Endometrial microvascular endothelial cells (primary cell): ENCODE measurements around the gene CKS2. TPM values are rescaled to one million over a fixed set of nuclear protein-coding genes. Genes with fewer than 3 reads are reported as not detected.
"Not testable (repeated sequence)": the region's sequence is repeated elsewhere in the genome, so short reads cannot be mapped to it uniquely, and the experiment has no call there.

Experiments
- in situ Hi-C: cut with HindIII; loops from 2 replicates; pipeline ENCODE4 v1.10.0; 2017; ENCODE audit warnings: low sequenced_read_pairs, low pct_unique_long_range_greater_than_20kb; ENCODE audit errors: inconsistent ontology term
- total RNA-seq: library from RNA; depleted of rRNA; stranded (reverse); fragments of >200 nt; gene quantifications from one replicate; pipeline ENCODE4 v1.2.3, GENCODE V29; 2015; ENCODE audit errors: inconsistent ontology term

The CKS2 gene
- total RNA-seq = 384 TPM

- in situ Hi-C loops = no loop called here
These were observed at the start of gene CKS2 for GRCh38 chr9:89310475-89311345. TSS of gene CKS2 (plus strand) at chr9:89311195. CDS start at chr9:89311293, 98 bp downstream.

DNA sequence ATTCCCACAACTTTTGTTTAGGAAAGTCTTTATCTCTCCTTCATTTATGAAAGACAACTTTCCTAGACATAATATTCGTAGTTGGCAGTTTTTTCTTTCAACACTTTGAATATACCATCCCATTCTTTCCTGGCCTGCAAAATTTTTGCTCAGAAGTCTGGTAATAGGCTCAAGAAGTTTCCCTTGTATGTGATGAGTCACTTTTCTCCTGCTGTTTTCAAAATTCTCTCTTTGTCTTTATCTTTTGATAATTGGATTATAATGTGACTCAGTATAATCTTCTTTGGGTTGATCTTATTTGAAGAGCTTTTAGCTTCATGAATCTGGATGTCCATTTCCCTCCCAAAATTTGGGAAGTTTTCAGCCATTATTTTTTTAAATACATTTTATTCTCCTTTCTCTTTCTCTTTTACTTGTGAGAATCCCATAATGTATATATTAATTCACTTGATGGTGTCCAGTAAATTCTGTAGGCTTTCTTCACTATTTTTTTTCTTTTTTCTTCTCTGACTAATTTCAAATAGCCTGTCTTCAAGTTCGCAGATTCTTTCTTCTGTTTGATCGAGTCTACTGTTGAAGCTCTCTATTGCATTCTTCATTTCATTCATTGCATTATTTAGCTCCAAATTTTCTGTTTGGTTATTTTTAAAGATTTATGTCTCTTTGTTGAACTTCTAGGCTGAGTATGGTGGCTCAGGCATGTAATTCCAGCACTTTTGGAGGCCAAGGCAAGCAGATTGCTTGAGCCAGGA is 37.3 kb upstream of the CKS2 start:
- in situ Hi-C loops = no loop called here

DNA sequence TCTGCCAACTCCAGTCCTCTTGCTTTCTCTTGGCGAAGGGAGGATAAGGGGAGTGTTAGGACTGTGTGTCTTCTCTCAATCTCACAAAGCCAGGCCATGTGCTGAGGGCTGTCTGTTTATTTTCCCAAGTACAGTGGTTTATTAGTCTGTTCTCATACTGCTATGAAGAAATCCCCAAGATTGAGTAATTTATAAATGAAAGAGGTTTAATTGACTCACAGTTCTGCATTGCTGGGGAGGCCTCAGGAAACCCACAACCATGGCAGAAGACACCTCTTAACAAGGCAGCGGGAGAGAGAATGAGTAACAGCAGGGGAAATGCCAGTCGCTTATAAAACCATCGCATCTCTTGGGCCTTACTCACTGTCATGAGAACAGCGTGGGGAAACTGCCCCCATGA is 36.2 kb upstream of the CKS2 start:
- in situ Hi-C loops = no loop called here

DNA sequence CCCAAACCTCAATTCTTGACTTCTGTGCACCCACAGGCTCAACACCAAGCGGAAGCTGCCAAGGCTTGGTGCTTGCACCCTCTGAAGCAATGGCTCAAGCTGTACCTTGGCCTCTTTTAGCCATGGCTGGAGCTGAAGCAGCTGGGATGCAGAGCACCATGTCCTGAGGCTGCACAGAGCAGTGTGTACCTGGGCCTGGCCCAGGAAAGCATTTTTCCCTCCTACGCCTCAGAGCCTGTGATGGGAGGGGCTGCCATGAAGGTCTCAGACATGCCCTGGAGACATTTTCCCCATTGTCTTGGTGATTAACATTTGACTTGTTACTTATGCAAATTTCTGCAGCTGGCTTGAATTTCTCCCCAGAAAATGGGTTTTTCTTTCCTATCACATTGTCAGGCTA is 35.0 kb upstream of the CKS2 start:
- in situ Hi-C loops = not testable (repeated sequence)

DNA sequence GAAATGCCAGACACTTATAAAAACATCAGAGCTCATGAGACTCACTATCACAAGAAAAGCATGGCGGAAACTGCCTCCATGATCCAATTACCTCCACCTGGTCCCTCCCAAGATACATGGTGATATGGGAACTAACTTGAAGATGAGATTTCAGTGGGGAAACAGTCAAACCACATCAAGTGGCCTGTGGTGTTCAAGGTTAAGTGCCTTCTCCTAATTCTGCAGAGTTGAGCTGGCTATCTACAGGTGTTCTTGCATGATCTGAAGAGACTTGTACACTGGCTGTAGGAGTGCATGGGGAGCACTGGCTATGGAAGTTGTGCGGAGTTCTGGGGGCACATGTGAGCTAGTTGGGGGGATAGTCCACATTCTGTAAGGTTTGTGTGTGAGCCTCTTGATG is 34.0 kb upstream of the CKS2 start:
- in situ Hi-C loops = no loop called here

- in situ Hi-C loops = no loop called here
These were observed 33.5 kb upstream of the CKS2 start for GRCh38 chr9:89277454-89277853.

- in situ Hi-C loops = no loop called here
These were observed 32.4 kb upstream of the CKS2 start for GRCh38 chr9:89278551-89278950.

GRCh38 chr9:89278997-89279739 is 31.8 kb upstream of the CKS2 start:
- in situ Hi-C loops = no loop called here

DNA sequence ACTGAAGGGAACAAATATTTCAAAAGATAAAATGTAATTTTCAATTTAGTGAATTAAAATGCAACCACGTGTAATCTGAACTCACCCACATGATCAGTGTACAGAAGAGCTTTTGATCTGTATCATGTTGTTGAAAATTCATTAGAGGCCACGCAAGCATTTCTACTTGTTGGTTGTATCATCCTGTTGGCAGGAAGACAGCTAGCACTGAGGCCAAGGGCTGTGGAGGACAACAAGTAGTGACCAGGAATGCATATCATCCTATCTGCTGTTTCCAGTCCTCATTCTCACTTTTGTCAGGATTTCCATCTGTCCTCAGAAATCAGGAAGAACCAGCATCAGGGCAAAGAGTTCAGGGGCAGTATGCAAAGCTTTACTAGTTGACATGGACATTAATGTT is 29.9 kb upstream of the CKS2 start:
- in situ Hi-C loops = no loop called here

GRCh38 chr9:89282248-89282968 is 28.6 kb upstream of the CKS2 start:
- in situ Hi-C loops = not testable (repeated sequence)

DNA sequence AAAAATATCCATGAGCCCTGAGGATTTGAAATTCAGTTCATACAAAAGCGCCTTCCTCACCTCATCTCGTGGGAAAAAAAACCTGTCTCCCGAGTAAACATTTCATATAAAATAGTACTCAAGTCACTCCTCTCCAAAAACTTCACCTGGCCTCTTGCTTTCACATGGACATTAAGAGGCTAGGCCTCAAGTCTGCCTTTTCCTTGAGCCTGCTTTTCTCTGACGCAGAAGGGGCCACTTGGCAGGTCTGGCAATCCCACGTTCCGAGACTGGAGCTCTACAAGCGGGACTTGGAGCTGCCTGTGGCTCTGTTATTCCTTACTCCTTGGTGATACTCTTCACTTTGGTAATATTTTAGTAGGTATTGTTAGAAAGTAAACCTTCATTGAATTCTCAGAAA is 26.9 kb upstream of the CKS2 start:
- in situ Hi-C loops = no loop called here

DNA sequence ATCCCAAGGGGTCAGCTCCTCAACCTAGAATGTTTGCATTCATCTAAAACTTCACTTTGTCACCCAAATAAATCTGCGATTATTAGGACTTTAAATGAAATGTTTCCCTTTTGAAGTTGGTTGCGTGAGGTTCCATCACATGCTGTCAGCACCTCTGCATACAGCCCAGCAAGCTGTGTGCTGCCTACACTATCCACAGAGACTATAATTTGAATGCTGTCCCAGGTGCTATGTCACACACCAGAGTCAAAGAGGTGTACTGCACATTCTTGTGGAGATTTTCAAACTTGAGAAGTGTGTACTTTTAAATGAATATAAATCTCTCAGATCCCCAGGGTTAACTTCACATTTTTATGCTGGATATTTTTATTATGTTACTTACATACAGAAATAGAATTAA is 19.3 kb upstream of the CKS2 start:
- in situ Hi-C loops = no loop called here

DNA sequence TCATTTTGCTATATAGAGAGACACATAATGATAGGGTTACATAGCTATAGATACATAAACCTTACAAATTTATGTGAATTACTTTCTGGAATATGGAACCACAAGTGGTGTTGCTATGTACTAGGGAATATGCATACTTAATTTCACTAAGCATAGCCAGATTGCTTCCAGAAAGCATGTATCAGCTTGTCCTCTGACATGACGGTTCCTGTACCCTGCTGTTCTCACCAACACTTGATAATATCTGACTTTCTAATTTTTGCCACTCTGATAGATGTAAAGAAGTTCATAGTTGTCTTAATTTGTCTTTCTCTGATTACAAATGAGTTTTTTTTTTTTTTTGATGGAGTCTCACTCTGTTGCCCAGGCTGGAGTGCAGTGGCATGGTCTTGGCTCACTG is 18.0 kb upstream of the CKS2 start:
- in situ Hi-C loops = no loop called here

DNA sequence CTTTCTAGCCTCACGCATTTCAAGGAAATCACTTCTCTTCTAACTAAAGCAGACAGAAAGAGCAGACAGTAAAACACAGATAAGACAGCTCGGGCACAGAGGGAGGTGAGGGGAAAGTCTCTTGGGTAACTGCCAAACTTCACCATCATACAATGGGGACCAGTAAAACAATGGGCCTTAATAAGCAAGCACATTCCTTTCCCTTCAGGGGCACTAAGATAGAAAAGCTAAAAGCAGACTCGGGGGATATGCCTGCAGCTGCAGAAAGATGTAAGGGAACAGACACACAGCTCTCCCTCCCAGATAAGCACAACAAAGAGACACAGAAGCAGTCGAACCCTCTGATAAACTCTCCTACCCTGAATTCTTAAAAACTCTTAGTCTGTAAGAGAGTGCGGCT is 15.6 kb upstream of the CKS2 start:
- in situ Hi-C loops = no loop called here

DNA sequence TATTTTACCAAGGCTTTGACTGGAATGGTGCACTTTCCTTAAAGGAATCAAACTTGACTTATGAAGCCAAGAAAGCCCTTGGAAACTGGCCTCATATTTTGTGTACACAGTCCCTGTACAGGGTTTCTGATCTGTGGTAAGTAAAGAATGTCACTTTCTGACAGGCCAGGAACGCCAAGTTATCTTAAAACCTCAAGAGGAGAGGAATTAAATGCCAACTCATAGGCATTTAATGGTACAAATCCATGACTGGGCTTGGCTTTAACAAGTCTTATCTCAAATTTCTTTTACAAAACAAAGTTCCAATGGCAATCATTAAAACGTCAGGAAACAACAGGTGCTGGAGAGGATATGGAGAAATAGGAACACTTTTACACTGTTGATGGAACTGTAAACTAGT is 9.0 kb upstream of the CKS2 start:
- in situ Hi-C loops = not testable (repeated sequence)

DNA sequence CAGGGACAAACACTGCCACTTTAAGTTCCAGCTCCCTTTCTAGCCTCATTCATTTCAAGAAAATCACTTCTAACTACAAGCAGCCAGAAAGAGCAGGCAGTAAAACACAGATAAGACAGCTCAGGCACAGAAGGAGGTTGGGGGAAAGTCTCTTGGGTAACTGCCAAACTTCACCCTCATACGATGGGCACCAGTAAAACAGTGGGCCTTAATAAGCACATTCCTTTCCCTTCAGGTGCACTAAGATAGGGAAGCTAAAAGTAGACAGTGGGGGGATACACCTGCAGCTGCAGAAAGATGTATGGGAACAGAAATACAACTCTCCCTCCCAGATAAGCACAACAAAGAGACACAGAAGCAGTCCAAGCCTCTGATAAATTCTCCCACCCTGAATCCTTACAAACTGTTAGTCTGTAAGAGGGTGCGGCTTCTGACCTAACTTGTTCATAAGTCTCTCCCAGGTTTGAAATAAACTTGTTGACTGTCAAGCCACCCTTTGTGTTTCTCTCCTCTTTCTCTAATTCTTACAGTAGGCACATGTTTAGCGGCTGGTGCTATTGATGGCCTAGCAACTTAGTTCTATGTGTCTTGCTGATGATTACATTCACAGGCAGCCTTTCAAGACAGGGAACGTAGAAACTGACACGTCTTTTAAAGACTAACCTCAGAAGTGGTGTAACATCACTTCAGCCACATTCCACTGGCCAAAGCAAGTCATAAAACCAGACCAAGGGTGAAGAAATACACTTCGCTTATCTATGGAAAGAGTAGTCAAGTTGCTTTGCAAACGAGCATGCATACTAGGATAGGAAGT is 6.8 kb upstream of the CKS2 start:
- in situ Hi-C loops = no loop called here

DNA sequence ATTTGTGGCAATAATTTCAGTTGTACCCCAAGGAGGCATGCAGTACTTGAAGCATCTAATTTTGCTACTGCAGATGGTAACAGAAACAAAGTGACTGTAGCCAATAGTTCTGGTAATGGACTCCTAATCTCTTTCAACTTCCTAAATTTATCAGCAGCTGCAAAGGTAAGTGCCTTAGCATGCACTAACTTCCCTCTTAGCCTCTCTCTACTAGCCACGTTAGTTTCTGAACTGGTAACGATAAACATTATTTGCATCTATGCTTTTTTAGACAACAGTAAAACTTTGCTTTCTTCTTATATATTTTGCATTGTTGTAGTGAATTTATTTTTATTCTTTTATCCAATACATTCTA is 6.2 kb upstream of the CKS2 start:
- in situ Hi-C loops = no loop called here

DNA sequence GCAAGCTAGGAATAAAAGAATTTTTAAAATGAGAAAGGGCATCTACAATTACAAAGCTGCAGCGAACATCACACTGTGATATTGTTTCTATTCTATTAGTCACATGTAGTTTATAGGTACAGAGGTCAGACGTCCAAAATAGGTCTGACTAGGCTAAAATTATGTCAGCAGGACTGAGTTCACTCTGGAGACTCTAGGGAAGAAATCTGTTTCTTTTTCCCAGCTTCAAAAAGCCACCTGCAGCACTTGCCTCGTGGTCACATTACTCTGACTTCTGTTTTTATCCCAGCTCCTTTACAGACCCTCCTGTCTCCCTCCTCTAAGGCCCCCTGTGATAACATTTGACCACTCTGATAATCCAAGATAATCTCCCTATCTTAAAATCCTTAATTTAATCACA is 5.1 kb upstream of the CKS2 start:
- in situ Hi-C loops = no loop called here
